ENCODE data around the gene ELL2. TPM values are rescaled to one million over a fixed set of nuclear protein-coding genes. Genes with fewer than 3 reads are reported as not detected.

The ELL2 gene
- total RNA-seq, 4 donors from 2014 or later, result 5.8 to 46.8 (median 19.7) TPM

DNA sequence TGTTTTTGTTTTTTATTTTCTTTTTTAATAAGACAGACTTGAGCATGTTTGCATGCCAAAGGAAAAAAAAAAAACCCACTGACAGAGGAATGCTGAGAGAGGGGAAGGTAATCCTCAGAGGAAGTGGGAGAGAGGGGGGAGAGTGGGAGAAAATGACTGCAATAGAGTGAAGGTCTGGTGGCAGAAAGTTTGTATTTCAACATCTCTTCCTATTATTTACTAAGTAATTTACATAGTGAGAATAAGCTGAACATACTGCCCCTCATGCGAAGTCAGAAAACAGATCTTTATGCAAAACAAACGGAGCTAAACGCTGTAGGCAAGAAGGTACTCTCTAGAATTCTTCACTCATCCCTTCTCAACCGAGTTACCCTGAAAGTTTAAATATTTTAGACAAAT, 45.0 kb downstream of the ELL2 start:
- H3K27me3 ChIP-seq, result no peaks in the 10 kb centered on the region
- in situ Hi-C loops (cut with MboI; ENCODE audit: low pct_ligation_motif_present in 1 of 4, low pct_unique_long_range_greater_than_20kb in 1 of 4, low sequenced_read_pairs in 3 of 4) (no loop called here), intact Hi-C loops (cut with DNase I; ENCODE audit: low total_unique reads) (no loop called here)
- H3K4me1 ChIP-seq, result peaks cover 2 to 14% (median 6%) of the 10 kb centered on the region in 4 donors
- H3K27ac ChIP-seq, result no peak overlapping the region
- no peak for TF ChIP-seq EP300 (IDR thresholded peaks at IDR 0.05; ENCODE audit: low read depth)
- H3K36me3 ChIP-seq, result no peaks in the 10 kb centered on the region
- no peak overlapping the region for H3K4me3 ChIP-seq
- no peak for DNase-seq
- 82 to 86% methylated on average over 4 of the region's 4 CpGs for WGBS, 2 donors (ENCODE audit: low coverage in 1 of 2)
- no peaks in the 10 kb centered on the region for H3K9me3 ChIP-seq

DNA sequence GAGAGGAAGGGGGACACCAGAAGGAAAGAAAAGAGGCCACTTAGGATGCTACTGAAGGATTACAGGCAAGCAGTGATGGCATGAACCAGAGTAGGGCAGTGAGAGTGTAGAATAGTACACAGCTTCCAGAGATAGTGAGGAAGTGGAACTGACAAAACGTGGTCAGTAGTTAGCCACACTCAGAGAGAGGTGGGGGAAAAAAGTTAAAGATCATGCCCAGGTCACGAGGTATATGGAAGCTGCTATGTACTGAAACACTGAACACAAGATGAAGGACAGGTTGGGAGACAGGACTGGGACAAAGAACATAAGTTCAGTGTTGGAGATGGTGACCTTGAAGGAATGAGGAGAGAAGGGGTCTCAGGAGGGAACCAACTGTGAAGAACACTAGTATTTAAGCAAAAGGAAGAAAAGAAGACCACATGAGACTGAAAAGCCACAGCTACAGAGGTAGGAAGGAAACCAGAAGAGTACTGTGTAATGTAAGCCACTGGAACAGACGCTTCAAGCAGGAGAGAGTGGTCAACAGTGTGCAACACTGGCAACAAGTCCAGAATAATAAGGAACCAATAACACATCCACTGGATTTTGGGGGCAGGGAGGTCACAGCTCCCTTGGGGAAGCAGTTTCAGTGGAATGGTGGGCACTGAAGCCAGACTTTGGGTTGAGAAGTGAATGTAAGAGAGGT, 45.5 kb downstream of the ELL2 start:
- Histone ChIP-seq H3K4me1 (peaks cover 2 to 18% (median 6%) of the 10 kb centered on the region in 4 donors), H3K36me3 (no peaks in the 10 kb centered on the region), H3K27me3 (no peaks in the 10 kb centered on the region), H3K9me3 (no peaks in the 10 kb centered on the region), H3K27ac (no peak overlapping the region), H3K4me3 (no peak overlapping the region)
- intact Hi-C loops (cut with DNase I; ENCODE audit: low total_unique reads), result no loop called here
- whole genome bisulfite sequencing, 2 donors (ENCODE audit: low coverage in 1 of 2), result 62 to 71% methylated on average over 3 of the region's 3 CpGs
- TF ChIP-seq POLR2A (IDR thresholded peaks at IDR 0.05) (no peak), POLR2AphosphoS5 (IDR thresholded peaks at IDR 0.05) (no peak), EP300 (IDR thresholded peaks at IDR 0.05; ENCODE audit: low read depth) (no peak)
- TF ChIP-seq, protein P1, sequence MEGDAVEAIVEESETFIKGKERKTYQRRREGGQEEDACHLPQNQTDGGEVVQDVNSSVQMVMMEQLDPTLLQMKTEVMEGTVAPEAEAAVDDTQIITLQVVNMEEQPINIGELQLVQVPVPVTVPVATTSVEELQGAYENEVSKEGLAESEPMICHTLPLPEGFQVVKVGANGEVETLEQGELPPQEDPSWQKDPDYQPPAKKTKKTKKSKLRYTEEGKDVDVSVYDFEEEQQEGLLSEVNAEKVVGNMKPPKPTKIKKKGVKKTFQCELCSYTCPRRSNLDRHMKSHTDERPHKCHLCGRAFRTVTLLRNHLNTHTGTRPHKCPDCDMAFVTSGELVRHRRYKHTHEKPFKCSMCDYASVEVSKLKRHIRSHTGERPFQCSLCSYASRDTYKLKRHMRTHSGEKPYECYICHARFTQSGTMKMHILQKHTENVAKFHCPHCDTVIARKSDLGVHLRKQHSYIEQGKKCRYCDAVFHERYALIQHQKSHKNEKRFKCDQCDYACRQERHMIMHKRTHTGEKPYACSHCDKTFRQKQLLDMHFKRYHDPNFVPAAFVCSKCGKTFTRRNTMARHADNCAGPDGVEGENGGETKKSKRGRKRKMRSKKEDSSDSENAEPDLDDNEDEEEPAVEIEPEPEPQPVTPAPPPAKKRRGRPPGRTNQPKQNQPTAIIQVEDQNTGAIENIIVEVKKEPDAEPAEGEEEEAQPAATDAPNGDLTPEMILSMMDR (IDR thresholded peaks at IDR 0.05), result no peak
- DNase-seq, result no peak
- in situ Hi-C loops (cut with MboI; ENCODE audit: low pct_ligation_motif_present in 1 of 4, low pct_unique_long_range_greater_than_20kb in 1 of 4, low sequenced_read_pairs in 3 of 4), result no loop called here

DNA sequence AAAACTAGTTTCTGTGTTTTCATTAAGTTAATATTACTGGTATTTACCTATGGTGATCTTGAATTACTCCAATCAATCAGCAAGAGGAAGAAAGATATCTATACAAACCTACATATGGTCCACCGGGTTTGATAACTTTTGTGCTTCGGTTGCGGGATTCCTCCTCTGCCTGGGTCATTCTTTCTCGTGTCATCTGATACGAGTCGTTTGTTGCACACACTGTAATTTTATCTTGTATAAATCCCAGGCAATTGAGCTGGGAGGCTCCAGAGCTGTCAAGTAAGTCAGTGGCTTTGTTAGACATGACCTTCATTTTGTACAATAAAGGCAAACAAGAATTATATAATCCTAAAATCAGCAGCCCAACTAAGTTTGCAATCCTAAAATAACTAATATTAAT, 48.0 kb downstream of the ELL2 start:
- H3K4me3 ChIP-seq, result no peak overlapping the region
- in situ Hi-C loops (cut with MboI; ENCODE audit: low pct_ligation_motif_present in 1 of 4, low pct_unique_long_range_greater_than_20kb in 1 of 4, low sequenced_read_pairs in 3 of 4), result no loop called here
- no peak overlapping the region for H3K27ac ChIP-seq
- H3K36me3 ChIP-seq, result no peaks in the 10 kb centered on the region
- TF ChIP-seq EP300 (IDR thresholded peaks at IDR 0.05; ENCODE audit: low read depth) (no peak), POLR2A (IDR thresholded peaks at IDR 0.05) (no peak), POLR2AphosphoS5 (IDR thresholded peaks at IDR 0.05) (no peak)
- TF ChIP-seq, protein P1 (IDR thresholded peaks at IDR 0.05), result no peak
- intact Hi-C loops (cut with DNase I; ENCODE audit: low total_unique reads), result no loop called here
- peaks cover 2 to 13% (median 4%) of the 10 kb centered on the region in 4 donors for H3K4me1 ChIP-seq
- no peak for DNase-seq
- no peaks in the 10 kb centered on the region for H3K27me3 ChIP-seq
- no peaks in the 10 kb centered on the region for H3K9me3 ChIP-seq
- WGBS, 2 donors (ENCODE audit: low coverage in 1 of 2), result 90 to 99% methylated on average over 6 of the region's 6 CpGs

DNA sequence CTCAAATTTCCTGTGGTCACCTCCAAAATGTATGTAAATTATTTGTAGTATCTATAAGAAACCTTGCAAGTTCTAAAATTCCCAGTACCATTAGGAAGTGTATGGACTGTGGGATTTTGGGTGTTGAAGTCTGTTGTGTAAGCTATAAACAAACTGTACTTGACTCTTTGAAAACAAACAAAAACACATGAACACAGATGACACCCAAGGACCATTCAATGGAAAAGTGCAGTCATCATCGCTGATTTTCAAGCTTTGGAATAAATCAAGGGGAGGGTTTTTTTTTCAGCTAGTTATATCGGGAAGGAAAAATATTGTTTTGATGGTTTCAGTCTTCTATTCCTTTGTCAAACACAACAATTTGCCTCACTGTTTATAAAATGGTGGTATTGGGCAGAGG, 49.6 kb downstream of the ELL2 start:
- 62 to 87% methylated on average over 2 of the region's 2 CpGs for WGBS, 2 donors (ENCODE audit: low coverage in 1 of 2)
- Histone ChIP-seq H3K4me1 (peaks cover 0 to 11% (median 2%) of the 10 kb centered on the region in 4 donors), H3K36me3 (no peaks in the 10 kb centered on the region), H3K27me3 (no peaks in the 10 kb centered on the region), H3K9me3 (no peaks in the 10 kb centered on the region), H3K4me3 (no peak overlapping the region), H3K27ac (no peak overlapping the region)
- DNase-seq, result no peak
- in situ Hi-C loops (cut with MboI; ENCODE audit: low pct_ligation_motif_present in 1 of 4, low pct_unique_long_range_greater_than_20kb in 1 of 4, low sequenced_read_pairs in 3 of 4) (no loop called here), intact Hi-C loops (cut with DNase I; ENCODE audit: low total_unique reads) (no loop called here)
- TF ChIP-seq EP300 (IDR thresholded peaks at IDR 0.05; ENCODE audit: low read depth), result no peak
- no peak for TF ChIP-seq POLR2AphosphoS5 (IDR thresholded peaks at IDR 0.05)
- TF ChIP-seq POLR2A (IDR thresholded peaks at IDR 0.05), result no peak
- TF ChIP-seq, protein P1 (IDR thresholded peaks at IDR 0.05), result no peak

DNA sequence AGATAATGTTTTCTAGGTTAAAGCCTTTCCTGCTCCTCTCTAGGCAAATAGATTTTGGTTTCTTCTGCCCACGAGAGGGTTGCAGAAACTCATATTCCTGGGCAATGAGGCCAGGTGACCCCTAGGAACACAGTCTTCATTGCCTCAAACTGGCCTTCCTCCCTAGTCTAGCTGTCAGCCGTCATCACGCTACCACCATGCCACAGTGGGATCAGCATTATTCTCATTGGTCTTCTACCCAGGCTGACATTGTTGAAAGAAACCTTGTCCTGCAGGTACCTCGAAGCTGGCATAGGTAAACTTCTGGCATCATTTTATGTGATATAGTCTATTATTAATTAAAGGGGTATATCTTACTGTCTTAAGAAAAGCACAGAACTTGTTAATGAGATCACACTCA, 51.1 kb downstream of the ELL2 start:
- H3K4me3 ChIP-seq, result no peak overlapping the region
- peaks cover 0 to 11% (median 2%) of the 10 kb centered on the region in 4 donors for H3K4me1 ChIP-seq
- H3K27me3 ChIP-seq, result no peaks in the 10 kb centered on the region
- DNase-seq, result no peak
- no peak overlapping the region for H3K27ac ChIP-seq
- TF ChIP-seq POLR2AphosphoS5 (IDR thresholded peaks at IDR 0.05) (no peak), POLR2A (IDR thresholded peaks at IDR 0.05) (no peak), EP300 (IDR thresholded peaks at IDR 0.05; ENCODE audit: low read depth) (no peak)
- TF ChIP-seq, protein P1 (IDR thresholded peaks at IDR 0.05), result no peak
- no peaks in the 10 kb centered on the region for H3K36me3 ChIP-seq
- no peaks in the 10 kb centered on the region for H3K9me3 ChIP-seq
- intact Hi-C loops (cut with DNase I; ENCODE audit: low total_unique reads) (no loop called here), in situ Hi-C loops (cut with MboI; ENCODE audit: low pct_ligation_motif_present in 1 of 4, low pct_unique_long_range_greater_than_20kb in 1 of 4, low sequenced_read_pairs in 3 of 4) (no loop called here)
- WGBS, 2 donors (ENCODE audit: low coverage in 1 of 2), result 88 to 93% methylated on average over 3 to 4 of the region's 4 CpGs
